ENCODE data around the gene NHLRC4. TPM values are rescaled to one million over a fixed set of nuclear protein-coding genes. Genes with fewer than 3 reads are reported as not detected.

NHLRC4 gene
- total and polyA plus RNA-seq, 5 donors = 0.22 to 0.84 (median 0.56) TPM

- no peak for ATAC-seq
- no peaks in the 10 kb centered on the region for H3K4me1 ChIP-seq (ENCODE audit: control insufficient read depth, insufficient read depth, low read length)
- no peak for DNase-seq
- H3K9me3 ChIP-seq (ENCODE audit: control insufficient read depth, low read length) = no peaks in the 10 kb centered on the region
- no peak overlapping the region for H3K4me3 ChIP-seq (ENCODE audit: low read length)
- WGBS = 82% methylated on average over 32 of the region's 32 CpGs
- no peak overlapping the region for H3K27ac ChIP-seq (ENCODE audit: low read length)
- intact Hi-C loops (cut with DNase I) = no loop called here
- no peaks in the 10 kb centered on the region for H3K27me3 ChIP-seq (ENCODE audit: control insufficient read depth, insufficient read depth)
Observed at GRCh38 chr16:556474-557173, 10.2 kb upstream of the NHLRC4 start.

GRCh38 chr16:557463-558297, 9.1 kb upstream of the NHLRC4 start:
- Histone ChIP-seq H3K4me3 (ENCODE audit: low read length) (no peak overlapping the region), H3K9me3 (ENCODE audit: control insufficient read depth, low read length) (no peaks in the 10 kb centered on the region), H3K27me3 (ENCODE audit: control insufficient read depth, insufficient read depth) (no peaks in the 10 kb centered on the region), H3K27ac (ENCODE audit: low read length) (no peak overlapping the region), H3K4me1 (ENCODE audit: control insufficient read depth, insufficient read depth, low read length) (no peaks in the 10 kb centered on the region)
- 84% methylated on average over 23 of the region's 23 CpGs for WGBS
- no peak for ATAC-seq
- intact Hi-C loops (cut with DNase I) = no loop called here
- DNase-seq = no peak

- Histone ChIP-seq H3K4me3 (ENCODE audit: low read length) (no peak overlapping the region), H3K9me3 (ENCODE audit: control insufficient read depth, low read length) (no peaks in the 10 kb centered on the region), H3K4me1 (ENCODE audit: control insufficient read depth, insufficient read depth, low read length) (no peaks in the 10 kb centered on the region), H3K27me3 (ENCODE audit: control insufficient read depth, insufficient read depth) (no peaks in the 10 kb centered on the region), H3K27ac (ENCODE audit: low read length) (no peak overlapping the region)
- DNase-seq (no peak), ATAC-seq (no peak)
- intact Hi-C loops (cut with DNase I) = no loop called here
- WGBS = 62% methylated on average over 22 of the region's 22 CpGs
Observed at GRCh38 chr16:558298-559020, 8.3 kb upstream of the NHLRC4 start.

- ATAC-seq = no peak
- DNase-seq = no peak
- H3K27ac ChIP-seq (ENCODE audit: low read length) = no peak overlapping the region
- H3K27me3 ChIP-seq (ENCODE audit: control insufficient read depth, insufficient read depth) = no peaks in the 10 kb centered on the region
- intact Hi-C loops (cut with DNase I) = no loop called here
- 72% methylated on average over 15 of the region's 15 CpGs for WGBS
- H3K4me1 ChIP-seq (ENCODE audit: control insufficient read depth, insufficient read depth, low read length) = no peaks in the 10 kb centered on the region
- no peak overlapping the region for H3K4me3 ChIP-seq (ENCODE audit: low read length)
- H3K9me3 ChIP-seq (ENCODE audit: control insufficient read depth, low read length) = no peaks in the 10 kb centered on the region
Observed at GRCh38 chr16:559021-559380, 7.8 kb upstream of the NHLRC4 start.

GRCh38 chr16:559411-560203, 7.2 kb upstream of the NHLRC4 start:
- no peak overlapping the region for H3K4me3 ChIP-seq (ENCODE audit: low read length)
- H3K4me1 ChIP-seq (ENCODE audit: control insufficient read depth, insufficient read depth, low read length) = no peaks in the 10 kb centered on the region
- intact Hi-C loops (cut with DNase I) = no loop called here
- WGBS = 8% methylated on average over 62 of the region's 62 CpGs
- H3K27ac ChIP-seq (ENCODE audit: low read length) = no peak overlapping the region
- H3K27me3 ChIP-seq (ENCODE audit: control insufficient read depth, insufficient read depth) = no peaks in the 10 kb centered on the region
- no peak for ATAC-seq
- H3K9me3 ChIP-seq (ENCODE audit: control insufficient read depth, low read length) = no peaks in the 10 kb centered on the region
- no peak for DNase-seq

GRCh38 chr16:560204-560700, 6.6 kb upstream of the NHLRC4 start, which contains the start of gene PRR35:
TSS of gene PRR35 (plus strand) at chr16:560394. CDS start at chr16:563295, 2,901 bp downstream.
- no peak within 1 kb of the TSS for H3K4me3 ChIP-seq (ENCODE audit: low read length)

GRCh38 chr16:560701-561412, 5.9 kb upstream of the NHLRC4 start:
- 23% methylated on average over 52 of the region's 54 CpGs for WGBS
- Histone ChIP-seq H3K4me1 (ENCODE audit: control insufficient read depth, insufficient read depth, low read length) (no peaks in the 10 kb centered on the region), H3K27ac (ENCODE audit: low read length) (no peak overlapping the region), H3K9me3 (ENCODE audit: control insufficient read depth, low read length) (no peaks in the 10 kb centered on the region), H3K4me3 (ENCODE audit: low read length) (no peak overlapping the region), H3K27me3 (ENCODE audit: control insufficient read depth, insufficient read depth) (no peaks in the 10 kb centered on the region)
- intact Hi-C loops (cut with DNase I) = no loop called here
- no peak for DNase-seq
- ATAC-seq = no peak

More at GRCh38 chr16:560204-560700, 6.6 kb upstream of the NHLRC4 start, which contains the start of gene PRR35:
- H3K27ac ChIP-seq (ENCODE audit: low read length) = no peak within 1 kb of the TSS
- intact Hi-C loops (cut with DNase I) = no loop called here
- DNase-seq (no peak), ATAC-seq (no peak)
- no peaks in the 10 kb centered on the region for H3K4me1 ChIP-seq (ENCODE audit: control insufficient read depth, insufficient read depth, low read length)
- WGBS = 2% methylated on average over 79 of the region's 84 CpGs
- no peaks in the 10 kb centered on the region for H3K27me3 ChIP-seq (ENCODE audit: control insufficient read depth, insufficient read depth)
- H3K9me3 ChIP-seq (ENCODE audit: control insufficient read depth, low read length) = no peaks in the 10 kb centered on the region

- Histone ChIP-seq H3K27ac (ENCODE audit: low read length) (no peak overlapping the region), H3K27me3 (ENCODE audit: control insufficient read depth, insufficient read depth) (no peaks in the 10 kb centered on the region), H3K4me1 (ENCODE audit: control insufficient read depth, insufficient read depth, low read length) (no peaks in the 10 kb centered on the region), H3K4me3 (ENCODE audit: low read length) (no peak overlapping the region), H3K9me3 (ENCODE audit: control insufficient read depth, low read length) (no peaks in the 10 kb centered on the region)
- intact Hi-C loops (cut with DNase I) = no loop called here
- ATAC-seq (no peak), DNase-seq (no peak)
- 74% methylated on average over 15 of the region's 15 CpGs for WGBS
Observed at GRCh38 chr16:561413-561794, 5.4 kb upstream of the NHLRC4 start.

GRCh38 chr16:561957-562938, 4.6 kb upstream of the NHLRC4 start:
- H3K9me3 ChIP-seq (ENCODE audit: control insufficient read depth, low read length) = no peaks in the 10 kb centered on the region
- intact Hi-C loops (cut with DNase I) = no loop called here
- WGBS = 85% methylated on average over 43 of the region's 43 CpGs
- H3K27ac ChIP-seq (ENCODE audit: low read length) = no peak overlapping the region
- H3K27me3 ChIP-seq (ENCODE audit: control insufficient read depth, insufficient read depth) = no peaks in the 10 kb centered on the region
- ATAC-seq (no peak), DNase-seq (no peak)
- H3K4me1 ChIP-seq (ENCODE audit: control insufficient read depth, insufficient read depth, low read length) = no peaks in the 10 kb centered on the region
- no peak overlapping the region for H3K4me3 ChIP-seq (ENCODE audit: low read length)

All from right cardiac atrium (tissue), 5 donors.